Activated T-cell treated with anti-CD3 and anti-CD28 coated beads, Interleukin-2, amount 50 U/mL, for 72 hours (primary cell): ENCODE data around the gene AGK. TPM values are rescaled to one million over a fixed set of nuclear protein-coding genes. Genes with fewer than 3 reads are reported as not detected.

Experiments used
- ATAC-seq, 2 donors: fragments of 150-1000 bp; cut with Tn5 transposase; replicated peaks in 1 of 2; 2 replicates each; pipeline ENCODE4 v1.10.0; 2021; ENCODE audit warnings: moderate library complexity in 2 of 2, mild to moderate bottlenecking in 1 of 2
- DNase-seq, 2 donors: peaks; one replicate each; pipeline ENCODE4 v3.0.0; 2021 to 2022; ENCODE audit warnings: mixed read lengths in 1 of 2
- H3K27ac Mint-ChIP-seq: one replicate; pipeline ENCODE4 v1.8.0; 2022; ENCODE audit warnings: mild to moderate bottlenecking, moderate library complexity, mixed read lengths
- H3K27me3 Mint-ChIP-seq: one replicate; pipeline ENCODE4 v1.8.0; 2022; ENCODE audit warnings: low read depth, mixed read lengths
- H3K36me3 Mint-ChIP-seq, 2 donors: one replicate each; pipeline ENCODE4 v1.8.0; 2022; ENCODE audit warnings: mixed read lengths in 2 of 2, mild to moderate bottlenecking in 1 of 2; ENCODE audit not compliant: insufficient read depth in 2 of 2
- H3K4me1 Mint-ChIP-seq: one replicate; pipeline ENCODE4 v1.8.0; 2022; ENCODE audit warnings: low read depth, mixed read lengths
- H3K4me3 Mint-ChIP-seq, 2 donors: one replicate each; pipeline ENCODE4 v1.8.0; 2022; ENCODE audit warnings: mild to moderate bottlenecking in 2 of 2, mixed read lengths in 2 of 2, moderate library complexity in 2 of 2
- H3K9me3 Mint-ChIP-seq, 2 donors: one replicate each; pipeline ENCODE4 v1.8.0; 2022; ENCODE audit warnings: mixed read lengths in 2 of 2
- total RNA-seq, 2 donors: library from RNA; stranded (reverse); gene quantifications; one replicate each; pipeline ENCODE4 v1.2.3, GENCODE V29; 2022

The AGK gene
- total RNA-seq, 2 donors from 2014 or later, result 34.8 to 48.5 TPM

DNA sequence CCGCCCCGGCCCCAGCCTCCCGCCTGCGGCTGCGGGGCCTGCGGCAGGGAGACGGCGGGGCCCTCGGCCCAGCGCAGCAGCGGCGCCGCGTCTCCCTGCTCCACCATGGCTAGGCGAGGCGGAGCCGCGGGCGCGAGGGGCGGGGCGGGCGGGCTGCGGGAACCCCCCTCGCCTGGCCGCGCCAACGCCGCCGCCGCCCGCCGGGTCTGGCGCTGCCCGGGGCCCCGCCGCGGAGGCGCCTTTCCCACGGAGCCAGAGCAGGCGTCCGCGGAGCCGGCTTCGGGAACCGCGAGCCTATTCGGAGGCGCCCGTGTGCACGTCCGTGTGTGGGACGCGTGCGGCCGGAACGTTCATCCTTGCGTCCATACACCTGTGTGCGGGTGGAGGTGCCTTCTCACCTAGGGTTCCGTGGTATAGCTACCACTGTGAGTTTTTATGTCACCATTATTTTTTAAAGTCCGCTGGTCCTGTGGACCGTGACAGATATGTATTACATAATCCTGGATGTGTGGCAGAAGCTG, 150.9 kb downstream of the AGK start, which contains the start of gene DENND11:
Gene DENND11 (minus strand): TSS at position 120 of the 521 bp plus-strand sequence. CDS start 13 bp downstream, at position 107.
- peak; percentile 82 to 86 for ATAC-seq
- peak; percentile 65 to 68 for DNase-seq
- Mint-ChIP-seq H3K27ac (peak within 1 kb of the TSS; percentile 34), H3K4me3 (peak within 1 kb of the TSS; percentile 79 to 84), H3K9me3 (no peaks in the 10 kb centered on the region), H3K4me1 (peaks cover 45% of the 10 kb centered on the region), H3K27me3 (peaks cover 13% of the 10 kb centered on the region), H3K36me3 (peaks cover 2 to 4% of the 10 kb centered on the region in 2 donors)

DNA sequence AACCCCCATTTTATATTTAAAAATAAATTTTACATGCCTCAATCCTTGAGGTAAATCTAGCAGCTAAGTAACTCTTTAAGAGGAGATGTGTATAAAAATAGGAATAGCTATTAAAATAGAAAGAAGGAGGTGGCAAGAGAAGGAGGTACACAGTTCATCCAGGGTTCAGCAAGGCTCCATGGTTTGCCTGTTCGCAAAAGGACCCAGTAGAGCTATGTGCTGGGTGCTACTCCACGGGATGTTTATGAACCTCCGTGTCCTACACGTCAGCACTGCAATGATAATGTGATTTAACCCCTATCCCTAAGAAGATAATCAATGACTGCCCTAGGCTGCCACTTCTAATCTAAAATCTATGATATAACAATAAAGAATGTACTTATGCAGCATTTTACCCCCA, 151.7 kb downstream of the AGK start:
- no peak overlapping the region for H3K27ac Mint-ChIP-seq

DNA sequence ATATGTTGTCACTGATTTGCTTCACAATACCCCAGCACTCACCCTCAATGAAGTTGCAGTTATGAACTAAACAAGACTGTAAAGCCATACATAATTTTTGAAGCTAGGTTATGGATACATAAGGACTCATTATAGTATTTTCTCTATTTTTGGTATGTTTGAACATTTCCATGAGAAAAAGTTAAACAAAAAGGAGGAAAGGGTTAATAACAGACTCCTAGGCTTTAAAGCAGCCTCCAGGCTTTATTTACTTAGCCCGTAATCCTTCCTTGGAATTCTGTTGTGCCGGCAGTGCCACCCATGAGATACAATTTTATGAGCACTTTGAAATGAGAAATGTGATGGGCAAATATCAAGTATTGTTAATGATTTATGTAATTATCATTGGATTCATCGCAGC, 152.9 kb downstream of the AGK start:
- H3K9me3 Mint-ChIP-seq, result no peaks in the 10 kb centered on the region
- H3K27ac Mint-ChIP-seq, result no peak overlapping the region
- ATAC-seq, result no peak
- peaks cover 2 to 4% of the 10 kb centered on the region in 2 donors for H3K36me3 Mint-ChIP-seq
- no peak overlapping the region for H3K4me3 Mint-ChIP-seq
- DNase-seq, result no peak
- H3K27me3 Mint-ChIP-seq, result peaks cover 13% of the 10 kb centered on the region
- peaks cover 25% of the 10 kb centered on the region for H3K4me1 Mint-ChIP-seq

More for the DNA sequence above, 151.7 kb downstream of the AGK start:
- Mint-ChIP-seq H3K9me3 (no peaks in the 10 kb centered on the region), H3K27me3 (peaks cover 13% of the 10 kb centered on the region), H3K4me3 (peak overlapping the region in 1 of 2 donors; percentile 74), H3K36me3 (peaks cover 2 to 4% of the 10 kb centered on the region in 2 donors), H3K4me1 (peaks cover 37% of the 10 kb centered on the region)
- DNase-seq (no peak), ATAC-seq (no peak)

DNA sequence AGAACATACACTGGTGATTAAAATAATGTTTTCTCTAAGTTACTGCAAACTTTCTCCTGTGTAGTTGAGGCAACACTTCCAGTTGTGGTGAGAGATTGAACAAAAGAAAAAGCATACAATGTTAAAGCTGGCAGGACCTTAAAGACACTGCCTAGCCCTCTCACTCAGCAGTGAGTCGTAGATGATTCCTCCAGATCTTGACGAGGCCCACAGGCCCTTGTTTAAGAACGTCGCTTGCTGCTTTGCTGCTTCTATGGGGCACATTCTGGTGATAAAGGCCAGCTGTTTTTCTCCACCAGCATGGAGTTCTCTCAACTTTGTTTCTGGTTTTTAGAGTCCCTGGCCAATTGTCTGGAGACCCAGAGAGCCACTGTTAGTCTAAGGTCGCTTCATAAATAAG, 153.5 kb downstream of the AGK start:
- H3K36me3 Mint-ChIP-seq, result peaks cover 2 to 4% of the 10 kb centered on the region in 2 donors
- ATAC-seq, result no peak
- no peak overlapping the region for H3K27ac Mint-ChIP-seq
- peaks cover 19% of the 10 kb centered on the region for H3K4me1 Mint-ChIP-seq
- no peaks in the 10 kb centered on the region for H3K9me3 Mint-ChIP-seq
- no peak for DNase-seq
- H3K27me3 Mint-ChIP-seq, result peaks cover 13% of the 10 kb centered on the region
- no peak overlapping the region for H3K4me3 Mint-ChIP-seq

Other genes with a start within 250 kb of the AGK start
- gene DENND11, start 150.8 kb downstream of the AGK start, total RNA-seq, result 10 to 100 TPM; 43.2 to 48.7 TPM
- gene WEE2, start 156.9 kb downstream of the AGK start, total RNA-seq, result not detected
- 100 to 1,000 TPM; 126 to 131 TPM for gene SSBP1, start 186.9 kb downstream of the AGK start, total RNA-seq
- 1 to 10 TPM; 1.8 TPM for gene TAS2R3, start 212.7 kb downstream of the AGK start, total RNA-seq
- gene TAS2R4, start 225.3 kb downstream of the AGK start, total RNA-seq, result 1 to 10 TPM; 1.1 to 1.4 TPM
- gene TAS2R5, start 238.8 kb downstream of the AGK start, total RNA-seq, result 1 to 10 TPM; 1.3 to 2.3 TPM